Measurements from ENCODE around the gene HPX. TPM values are rescaled to one million over a fixed set of nuclear protein-coding genes. Genes with fewer than 3 reads are reported as not detected.
A peak's percentile ranks its signal among the peaks of the same experiment; 100 is the strongest.

Gene HPX
- total and polyA plus RNA-seq, 2 of the 4 experiments (the other 2 are of a cell fraction), result 0.36 to 1.4 TPM

DNA sequence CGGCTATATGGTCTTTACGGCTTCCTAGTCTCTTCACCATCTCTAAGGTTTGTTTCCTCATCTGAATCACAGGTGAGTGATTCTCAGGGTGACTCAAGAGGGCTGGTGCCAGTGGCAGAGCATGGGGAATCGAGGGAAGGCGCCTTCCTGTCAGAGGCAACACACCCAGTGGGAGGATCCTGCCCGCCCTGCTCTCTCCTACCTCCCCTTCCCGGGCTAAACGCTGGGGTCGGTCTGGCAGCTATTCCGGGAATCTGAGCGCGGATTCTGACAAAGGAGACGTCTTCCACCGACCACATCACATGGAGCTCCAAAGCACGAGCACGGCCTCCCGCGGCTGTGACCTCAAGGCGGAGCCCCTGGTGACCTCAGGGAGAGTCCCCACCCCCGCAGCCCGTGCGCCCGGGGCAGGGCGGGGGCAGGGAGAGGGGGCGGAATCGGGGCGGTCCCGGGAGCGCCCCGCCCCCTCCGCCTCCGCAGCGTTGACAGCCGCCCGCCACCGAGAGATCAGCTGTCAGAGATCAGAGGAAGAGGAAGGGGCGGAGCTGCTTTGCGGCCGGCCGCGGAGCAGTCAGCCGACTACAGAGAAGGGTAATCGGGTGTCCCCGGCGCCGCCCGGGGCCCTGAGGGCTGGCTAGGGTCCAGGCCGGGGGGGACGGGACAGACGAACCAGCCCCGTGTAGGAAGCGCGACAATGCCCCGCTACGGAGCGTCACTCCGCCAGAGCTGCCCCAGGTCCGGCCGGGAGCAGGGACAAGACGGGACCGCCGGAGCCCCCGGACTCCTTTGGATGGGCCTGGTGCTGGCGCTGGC is 50.7 kb downstream of the HPX start, which contains the start of gene SMPD1:
Gene SMPD1, plus strand, starts transcription at position 570 of the 813 bp plus-strand sequence. Its CDS starts 125 bp downstream, at position 695.
- Histone ChIP-seq H3K4me2 (ENCODE audit: low read depth, low read length) (peak within 1 kb of the TSS; percentile 96), H4K20me1 (ENCODE audit: insufficient read depth, low read length) (no peaks in the 10 kb centered on the region), H3K4me1 (ENCODE audit: control insufficient read depth, insufficient read depth, low read length) (peaks cover 6% of the 10 kb centered on the region), H2AK5ac (ENCODE audit: low read depth, low read length) (peak within 1 kb of the TSS; percentile 45), H2BK5ac (ENCODE audit: low read depth, low read length, poor library complexity, severe bottlenecking) (peak within 1 kb of the TSS; percentile 61), H2AFZ (replicated peaks; ENCODE audit: low read length, poor library complexity) (peak within 1 kb of the TSS; percentile 89), H2BK120ac (ENCODE audit: low read depth, low read length) (peak within 1 kb of the TSS; percentile 80), H3K23ac (ENCODE audit: low read depth, low read length) (peak within 1 kb of the TSS; percentile 46), H3K14ac (replicated peaks; ENCODE audit: low read depth, low read length) (peak within 1 kb of the TSS; percentile 78), H3K27me3 (ENCODE audit: control insufficient read depth, insufficient read depth, low read length) (no peaks in the 10 kb centered on the region), H3K9ac (ENCODE audit: low read depth, low read length) (peak within 1 kb of the TSS; percentile 80), H3K4me3 (ENCODE audit: insufficient read depth, low read depth, low read length) (peak within 1 kb of the TSS; percentile 90), H3K36me3 (ENCODE audit: control insufficient read depth, insufficient read depth, low read length) (peaks cover 14% of the 10 kb centered on the region; the same call in 1 of the 2 replicates), H3K56ac (ENCODE audit: extremely low read depth, insufficient read depth, low read length) (peak within 1 kb of the TSS; percentile 16; the same call in 1 of the 2 replicates), H3K79me1 (ENCODE audit: low read depth in 1 of 2, low read length in 2 of 2) (peaks cover 5 to 25% of the 10 kb centered on the region in 2 experiments; a peak in 2 of 4 replicates), H3K9me1 (ENCODE audit: insufficient read depth, low read length) (peaks cover 20% of the 10 kb centered on the region), H4K5ac (ENCODE audit: low read depth, low read length) (peak within 1 kb of the TSS; percentile 57), H2BK20ac (ENCODE audit: low read depth, low read length) (peak within 1 kb of the TSS; percentile 58), H3K18ac (ENCODE audit: low read depth, low read length) (peak within 1 kb of the TSS; percentile 66; the same call in 1 of the 2 replicates), H3K4ac (ENCODE audit: low read depth, low read length) (peak within 1 kb of the TSS; percentile 85), H4K91ac (ENCODE audit: insufficient read depth, low read depth, low read length) (peak within 1 kb of the TSS; percentile 61), H4K8ac (ENCODE audit: low read depth in 2 of 2, low read length in 2 of 2) (peak within 1 kb of the TSS; percentile 40 to 87; a peak in 3 of 4 replicates), H2BK15ac (ENCODE audit: low read depth, low read length) (peak within 1 kb of the TSS; percentile 45; the same call in 2 of the 3 replicates), H3K9me3 (ENCODE audit: control insufficient read depth, insufficient read depth, low read length) (no peaks in the 10 kb centered on the region), H2AK9ac (replicated peaks; ENCODE audit: low read depth, low read length, poor library complexity) (peak within 1 kb of the TSS; percentile 98), H3K27ac (ENCODE audit: insufficient read depth, low read length) (peak within 1 kb of the TSS; percentile 76)
- dilution Hi-C loops (cut with HindIII; ENCODE audit: low sequenced_read_pairs, unreplicated experiment), result no loop called here
- TF ChIP-seq, protein P1, sequence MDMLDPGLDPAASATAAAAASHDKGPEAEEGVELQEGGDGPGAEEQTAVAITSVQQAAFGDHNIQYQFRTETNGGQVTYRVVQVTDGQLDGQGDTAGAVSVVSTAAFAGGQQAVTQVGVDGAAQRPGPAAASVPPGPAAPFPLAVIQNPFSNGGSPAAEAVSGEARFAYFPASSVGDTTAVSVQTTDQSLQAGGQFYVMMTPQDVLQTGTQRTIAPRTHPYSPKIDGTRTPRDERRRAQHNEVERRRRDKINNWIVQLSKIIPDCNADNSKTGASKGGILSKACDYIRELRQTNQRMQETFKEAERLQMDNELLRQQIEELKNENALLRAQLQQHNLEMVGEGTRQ (IDR thresholded peaks at IDR 0.05; ENCODE audit: low read depth, low read length), result peak; percentile 60
- peak; percentile 84; the same call in 1 of the 2 replicates for TF ChIP-seq MXI1 (IDR thresholded peaks at IDR 0.05; ENCODE audit: borderline replicate concordance, low read depth, low read length)
- no peak for TF ChIP-seq CEBPB (IDR thresholded peaks at IDR 0.05; ENCODE audit: low read depth, low read length)
- TF ChIP-seq BHLHE40 (IDR thresholded peaks at IDR 0.05; ENCODE audit: low read depth, low read length), result peak; percentile 95
- peak; percentile 65; the same call in 1 of the 2 replicates for TF ChIP-seq POLR2A (IDR thresholded peaks at IDR 0.05; ENCODE audit: low read depth, low read length)
- TF ChIP-seq, protein P2, sequence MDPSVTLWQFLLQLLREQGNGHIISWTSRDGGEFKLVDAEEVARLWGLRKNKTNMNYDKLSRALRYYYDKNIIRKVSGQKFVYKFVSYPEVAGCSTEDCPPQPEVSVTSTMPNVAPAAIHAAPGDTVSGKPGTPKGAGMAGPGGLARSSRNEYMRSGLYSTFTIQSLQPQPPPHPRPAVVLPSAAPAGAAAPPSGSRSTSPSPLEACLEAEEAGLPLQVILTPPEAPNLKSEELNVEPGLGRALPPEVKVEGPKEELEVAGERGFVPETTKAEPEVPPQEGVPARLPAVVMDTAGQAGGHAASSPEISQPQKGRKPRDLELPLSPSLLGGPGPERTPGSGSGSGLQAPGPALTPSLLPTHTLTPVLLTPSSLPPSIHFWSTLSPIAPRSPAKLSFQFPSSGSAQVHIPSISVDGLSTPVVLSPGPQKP (IDR thresholded peaks at IDR 0.05; ENCODE audit: borderline replicate concordance, low read depth, low read length), result no peak
- peak; percentile 87; the same call in 1 of the 2 replicates for TF ChIP-seq MAZ (IDR thresholded peaks at IDR 0.05; ENCODE audit: borderline replicate concordance, low read depth, low read length)
- TF ChIP-seq RFX5 (IDR thresholded peaks at IDR 0.05; ENCODE audit: low read depth, low read length), result no peak
- ChIA-PET POLR2A (ENCODE audit: unreplicated experiment) (interaction anchor here (0.6 kb wide), 2 partner anchors 13 to 72 kb away, joined by 4 to 5 read pairs; no protein-coding TSS in a partner anchor), CTCF (interaction anchor here (0.8 to 1.1 kb wide), 2 partner anchors 11 to 30 kb away, joined by 4 to 5 read pairs; no protein-coding TSS in a partner anchor)
- DNase-seq (peak; percentile 80), ATAC-seq (ENCODE audit: low read depth) (peak; percentile 95)
- 1% methylated on average over 25 of the region's 63 CpGs; no CpG with 5 or more reads in 1 of the 2 experiments for WGBS, 2 experiments (ENCODE audit: extremely low coverage in 2 of 2, insufficient read length in 1 of 2)
- in situ Hi-C loops (cut with MboI; ENCODE audit: low sequenced_read_pairs), result loop anchor here (10.0 kb wide), 1 partner anchor 295 kb away; the partner anchor contains the start of gene MRPL17
- intact Hi-C loops (cut with micrococcal nuclease), result loop anchor here (2.0 kb wide), 1 partner anchor 29 kb away; the partner anchor contains the start of gene APBB1
- BruUV-seq (replicated peaks), result no TSS peak
